ENCODE data around the gene KBTBD7.

DNA sequence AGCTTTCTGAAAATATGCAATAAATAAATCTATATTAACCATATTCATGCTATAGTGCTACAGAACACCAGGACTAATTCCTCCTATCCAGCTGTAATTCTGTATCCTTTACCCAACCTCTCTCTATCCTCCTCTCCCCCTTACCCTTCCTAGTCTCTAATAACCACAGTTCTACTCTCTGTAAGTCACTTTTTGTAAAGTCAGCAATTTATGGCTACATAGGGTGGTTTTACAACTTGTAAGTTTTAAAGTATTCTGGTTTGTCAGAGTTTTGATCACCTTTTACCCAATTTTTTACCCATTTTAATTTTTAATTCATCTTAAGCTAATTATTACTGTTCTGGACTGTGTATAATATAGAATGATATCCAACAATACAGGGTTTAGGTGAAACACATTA, 35.0 kb upstream of the KBTBD7 start:
- TF ChIP-seq POLR2A (IDR thresholded peaks at IDR 0.05) (no peak), EP300 (IDR thresholded peaks at IDR 0.05) (no peak), CTCF (IDR thresholded peaks at IDR 0.05) (no peak), POLR2AphosphoS5 (IDR thresholded peaks at IDR 0.05) (no peak)
